Testis (tissue), 3 donors: ENCODE measurements around the gene PCGF1. TPM values are rescaled to one million over a fixed set of nuclear protein-coding genes. Genes with fewer than 3 reads are reported as not detected.

Experiments
- DNase-seq: peaks from one replicate; pipeline ENCODE4 v3.0.0-alpha.2; 2019
- H3K27ac ChIP-seq, 2 donors: fragments of 200-600 bp; sonication (generic); one replicate each; pipeline ENCODE4 v1.5.1; 2019
- H3K27me3 ChIP-seq: fragments of 200-600 bp; sonication (generic); one replicate; pipeline ENCODE4 v1.5.1; 2019
- H3K36me3 ChIP-seq: fragments of 200-600 bp; sonication (generic); one replicate; pipeline ENCODE4 v1.5.1; 2017; ENCODE audit warnings: low read depth; ENCODE audit errors: missing control alignments
- H3K4me1 ChIP-seq: fragments of 200-600 bp; sonication (generic); one replicate; pipeline ENCODE4 v1.5.1; 2019
- H3K4me3 ChIP-seq, 2 donors: fragments of 200-600 bp; sonication (generic); one replicate each; pipeline ENCODE4 v1.5.1; 2017 to 2019
- H3K9me3 ChIP-seq: fragments of 200-600 bp; sonication (generic); one replicate; pipeline ENCODE4 v1.5.1; 2017
- POLR2A ChIP-seq: fragments of 450-650 bp; IDR thresholded peaks from one replicate; pipeline ENCODE4 v1.6.1; 2017; ENCODE audit warnings: antibody characterized with exemption, mild to moderate bottlenecking, moderate library complexity
- WGBS, 2 donors: methylation state at CpG; one replicate each; pipeline ENCODE4 v1.1.5; 2018; 5-methylcytosine and 5-hydroxymethylcytosine counted together
- intact Hi-C: fragments of 100-400 bp; cut with DNase I; formaldehyde crosslinking; loops from one replicate; pipeline ENCODE4 v1.15.1; 2023; ENCODE audit warnings: low total_unique reads
- polyA plus RNA-seq: library from polyadenylated mRNA; stranded (reverse); fragments of 350-450 nt; fragmentation: Illumina TruSeq; extraction: RNeasy Lipid Tissue Mini Kit (QIAGEN cat#74804); gene quantifications from one replicate; pipeline ENCODE4 v1.2.3, GENCODE V29; 2014; ENCODE audit warnings: low read depth, low replicate concordance; ENCODE audit not compliant: insufficient read depth
- total RNA-seq, 2 donors: library from RNA; depleted of rRNA; stranded (reverse); fragments of >200 nt; gene quantifications; one replicate each; pipeline ENCODE4 v1.2.3, GENCODE V29; 2016
- TF ChIP-seq, protein P1 (sequence below), 3 experiments: fragments of 450-650 bp in 2 of 3; fragments of 200-600 bp in 1 of 3; sonication (generic) in 1 of 3; IDR thresholded peaks; one replicate each; pipeline ENCODE4 v1.5.1; 2016 to 2019; ENCODE audit warnings: antibody characterized with exemption in 3 of 3, mild to moderate bottlenecking in 2 of 3, moderate library complexity in 1 of 3

Gene PCGF1
- total and polyA plus RNA-seq, 3 donors from 2014 or later: 17.0 to 25.3 (median 20.1) TPM

DNA sequence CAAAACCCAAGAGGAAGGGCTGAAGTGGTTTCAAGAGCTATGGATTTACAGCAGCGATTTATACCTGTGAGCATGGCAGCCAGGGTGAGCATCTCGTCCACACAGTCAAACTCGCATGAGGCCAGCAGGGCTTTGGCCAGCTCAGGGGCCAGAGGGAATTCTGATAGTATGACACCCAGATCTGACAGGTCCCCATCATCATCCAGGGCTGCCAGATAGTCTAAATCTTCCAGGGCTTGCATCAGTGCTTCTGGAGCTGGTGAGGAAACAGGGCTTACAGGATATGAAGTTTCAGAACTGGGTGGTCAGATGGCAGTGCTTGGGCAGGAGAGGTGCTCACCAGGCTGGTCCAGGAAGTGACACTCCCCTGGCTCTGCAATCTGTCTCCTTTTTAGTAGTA lies 15.0 kb upstream of the PCGF1 start:
- no peak for DNase-seq

DNA sequence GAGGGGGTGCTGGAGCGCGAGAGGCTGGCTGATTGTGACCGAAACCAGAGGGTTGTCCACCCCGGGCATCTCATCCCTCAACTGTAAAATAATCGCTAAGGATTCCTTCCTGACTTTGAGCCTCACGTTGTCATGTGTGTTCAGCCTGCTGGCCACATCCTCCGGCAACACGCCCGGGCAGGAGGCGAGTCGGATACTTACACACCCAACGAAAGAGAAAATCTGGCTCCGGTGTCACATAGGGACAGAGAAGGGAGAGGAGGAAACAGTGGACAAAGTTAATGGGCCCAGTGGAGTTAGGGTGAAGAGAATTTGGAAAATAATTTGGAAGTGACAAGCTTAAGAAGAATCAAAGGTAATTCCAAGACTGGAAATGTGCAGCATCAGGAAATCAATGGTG lies 9.2 kb upstream of the PCGF1 start:
- Histone ChIP-seq H3K27me3 (no peaks in the 10 kb centered on the region), H3K27ac (no peak overlapping the region), H3K36me3 (no peaks in the 10 kb centered on the region), H3K4me1 (peaks cover 5% of the 10 kb centered on the region), H3K9me3 (no peaks in the 10 kb centered on the region), H3K4me3 (peak overlapping the region in 1 of 2 donors; percentile 60)
- TF ChIP-seq POLR2A: no peak
- TF ChIP-seq, protein P1, sequence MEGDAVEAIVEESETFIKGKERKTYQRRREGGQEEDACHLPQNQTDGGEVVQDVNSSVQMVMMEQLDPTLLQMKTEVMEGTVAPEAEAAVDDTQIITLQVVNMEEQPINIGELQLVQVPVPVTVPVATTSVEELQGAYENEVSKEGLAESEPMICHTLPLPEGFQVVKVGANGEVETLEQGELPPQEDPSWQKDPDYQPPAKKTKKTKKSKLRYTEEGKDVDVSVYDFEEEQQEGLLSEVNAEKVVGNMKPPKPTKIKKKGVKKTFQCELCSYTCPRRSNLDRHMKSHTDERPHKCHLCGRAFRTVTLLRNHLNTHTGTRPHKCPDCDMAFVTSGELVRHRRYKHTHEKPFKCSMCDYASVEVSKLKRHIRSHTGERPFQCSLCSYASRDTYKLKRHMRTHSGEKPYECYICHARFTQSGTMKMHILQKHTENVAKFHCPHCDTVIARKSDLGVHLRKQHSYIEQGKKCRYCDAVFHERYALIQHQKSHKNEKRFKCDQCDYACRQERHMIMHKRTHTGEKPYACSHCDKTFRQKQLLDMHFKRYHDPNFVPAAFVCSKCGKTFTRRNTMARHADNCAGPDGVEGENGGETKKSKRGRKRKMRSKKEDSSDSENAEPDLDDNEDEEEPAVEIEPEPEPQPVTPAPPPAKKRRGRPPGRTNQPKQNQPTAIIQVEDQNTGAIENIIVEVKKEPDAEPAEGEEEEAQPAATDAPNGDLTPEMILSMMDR (IDR thresholded peaks at IDR 0.05): no peak
- 42 to 65% methylated on average over 11 to 13 of the region's 13 CpGs for WGBS, 2 donors
- no peak for DNase-seq
- intact Hi-C loops: no loop called here

More for the DNA sequence above, 15.0 kb upstream of the PCGF1 start:
- Histone ChIP-seq H3K9me3 (no peaks in the 10 kb centered on the region), H3K27me3 (no peaks in the 10 kb centered on the region), H3K36me3 (no peaks in the 10 kb centered on the region), H3K4me1 (no peaks in the 10 kb centered on the region), H3K4me3 (no peak overlapping the region), H3K27ac (no peak overlapping the region)
- intact Hi-C loops: no loop called here
- TF ChIP-seq POLR2A: no peak
- TF ChIP-seq, protein P1 (IDR thresholded peaks at IDR 0.05): no peak
- 70 to 79% methylated on average over 3 of the region's 3 CpGs for WGBS, 2 donors

DNA sequence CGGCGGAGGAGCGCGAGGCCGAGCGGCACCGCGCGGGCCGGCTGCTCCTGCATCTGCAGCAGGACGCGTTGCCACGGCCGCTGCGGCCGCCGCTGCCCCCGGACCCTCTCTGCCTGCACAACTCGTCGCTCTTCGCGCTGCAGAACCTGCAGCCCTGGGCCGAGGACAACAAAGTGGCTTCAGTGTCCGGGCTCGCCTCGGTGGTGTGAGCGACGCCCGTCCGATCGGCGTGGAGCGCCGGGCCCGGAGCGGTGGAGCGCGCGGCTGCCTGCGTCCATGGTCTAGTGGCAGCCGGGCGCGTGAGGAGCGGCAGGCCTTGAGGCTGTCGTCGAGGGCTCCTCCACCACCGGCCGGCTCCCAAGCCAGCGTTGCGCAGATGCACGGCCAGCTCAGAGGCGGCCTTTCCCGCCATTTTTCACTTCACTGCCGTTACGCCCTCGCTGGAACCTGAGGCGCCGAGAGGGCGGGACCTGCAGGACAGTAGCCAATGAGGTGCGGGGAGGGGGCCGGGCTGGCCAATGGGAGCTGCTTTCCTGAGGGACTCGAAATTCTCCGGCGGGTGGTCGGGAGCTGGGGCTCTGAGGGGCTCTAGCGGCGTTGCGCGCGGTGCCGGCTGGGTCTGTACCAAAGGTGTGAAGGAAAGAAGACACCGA lies 8.6 kb upstream of the PCGF1 start:
- Histone ChIP-seq H3K36me3 (no peaks in the 10 kb centered on the region), H3K27me3 (no peaks in the 10 kb centered on the region), H3K4me1 (peaks cover 5% of the 10 kb centered on the region), H3K27ac (peak overlapping the region in 1 of 2 donors; percentile 24), H3K9me3 (no peaks in the 10 kb centered on the region), H3K4me3 (peak overlapping the region; percentile 51 to 60)
- WGBS, 2 donors: 2% methylated on average over 27 to 66 of the region's 72 CpGs
- peak; percentile 89 for DNase-seq
- TF ChIP-seq, protein P1 (IDR thresholded peaks at IDR 0.05): no peak
- no peak for TF ChIP-seq POLR2A
- intact Hi-C loops: no loop called here

DNA sequence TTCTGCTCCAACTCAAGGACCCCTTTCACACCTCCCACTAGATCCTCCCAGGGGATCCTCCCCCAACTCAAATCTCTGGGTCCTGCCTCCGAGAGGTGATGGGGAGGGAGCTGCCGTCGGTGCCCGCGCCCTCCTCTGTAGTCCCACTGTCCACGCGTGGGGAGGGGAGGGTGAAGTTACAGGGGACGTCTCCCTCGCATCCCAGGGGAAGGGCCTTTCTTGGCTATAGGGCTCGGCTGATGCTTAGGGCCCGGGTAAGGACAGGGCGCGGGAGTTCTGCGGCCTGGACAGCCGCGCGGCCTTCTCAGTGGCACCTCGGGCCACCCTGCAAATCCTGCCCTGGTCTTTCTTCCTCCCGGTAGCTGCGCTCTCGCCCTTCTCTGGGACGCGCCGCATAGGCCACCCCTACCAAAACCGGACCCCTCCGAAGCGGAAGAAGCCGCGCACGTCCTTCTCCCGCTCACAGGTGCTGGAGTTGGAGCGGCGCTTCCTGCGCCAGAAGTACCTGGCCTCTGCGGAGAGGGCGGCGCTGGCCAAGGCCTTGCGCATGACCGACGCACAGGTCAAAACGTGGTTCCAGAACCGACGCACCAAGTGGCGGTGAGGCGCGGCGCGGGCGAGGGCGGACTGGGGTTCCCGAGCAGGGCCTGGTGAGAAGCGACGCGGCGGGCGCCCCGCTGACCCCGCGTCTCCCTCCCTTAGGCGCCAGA lies 7.9 kb upstream of the PCGF1 start:
- no peak for DNase-seq
- H3K4me3 ChIP-seq: peak overlapping the region; percentile 51 to 60
- 4 to 9% methylated on average over 9 to 60 of the region's 60 CpGs for WGBS, 2 donors
- intact Hi-C loops: no loop called here
- no peaks in the 10 kb centered on the region for H3K9me3 ChIP-seq
- no peaks in the 10 kb centered on the region for H3K27me3 ChIP-seq
- no peaks in the 10 kb centered on the region for H3K36me3 ChIP-seq
- H3K4me1 ChIP-seq: peaks cover 5% of the 10 kb centered on the region
- TF ChIP-seq POLR2A: no peak
- TF ChIP-seq, protein P1 (IDR thresholded peaks at IDR 0.05): no peak
- peak overlapping the region in 1 of 2 donors; percentile 24 for H3K27ac ChIP-seq
